ENCODE results near the gene PNPLA2. TPM values are rescaled to one million over a fixed set of nuclear protein-coding genes. Genes with fewer than 3 reads are reported as not detected.

The PNPLA2 gene
- total RNA-seq, 6 experiments from 2014 or later = 33.2 to 97.1 (median 69.6) TPM

- H3K36me3 ChIP-seq = no peaks in the 10 kb centered on the region
- H3K4me3 ChIP-seq = peak overlapping the region in 2 of 3 donors; percentile 54 to 65
- peaks cover 0 to 20% (median 9%) of the 10 kb centered on the region in 4 donors for H3K4me1 ChIP-seq
- no peak for ATAC-seq
- peak in 1 of 3 donors; percentile 58 for DNase-seq
- no peaks in the 10 kb centered on the region for H3K27me3 ChIP-seq
- H3K27ac ChIP-seq = no peak overlapping the region
- intact Hi-C loops (cut with DNase I) = no loop called here
- 56% methylated on average over 9 of the region's 26 CpGs for WGBS (ENCODE audit: insufficient coverage, low coverage, low lambda C conversion rate, missing lambda C conversion rate)
- no peak for TF ChIP-seq CTCF (IDR thresholded peaks at IDR 0.05)
- no peak for TF ChIP-seq POLR2A (IDR thresholded peaks at IDR 0.05)
- H3K9me3 ChIP-seq = no peaks in the 10 kb centered on the region
Observed at GRCh38 chr11:803770-804598, 14.7 kb upstream of the PNPLA2 start.

GRCh38 chr11:804599-804964 is 14.1 kb upstream of the PNPLA2 start:
- intact Hi-C loops (cut with DNase I) = no loop called here
- H3K9me3 ChIP-seq = no peaks in the 10 kb centered on the region
- TF ChIP-seq CTCF (IDR thresholded peaks at IDR 0.05) = no peak
- no peak for TF ChIP-seq POLR2A (IDR thresholded peaks at IDR 0.05)
- peaks cover 0 to 20% (median 9%) of the 10 kb centered on the region in 4 donors for H3K4me1 ChIP-seq
- peak overlapping the region; percentile 50 to 65 (median 54) for H3K4me3 ChIP-seq
- DNase-seq = peak in 1 of 3 donors; percentile 66
- H3K27me3 ChIP-seq = no peaks in the 10 kb centered on the region
- H3K36me3 ChIP-seq = no peaks in the 10 kb centered on the region
- WGBS (ENCODE audit: insufficient coverage, low coverage, low lambda C conversion rate, missing lambda C conversion rate) = 20% methylated on average over 6 of the region's 18 CpGs
- no peak for ATAC-seq
- peak overlapping the region in 1 of 3 donors; percentile 78 for H3K27ac ChIP-seq

- intact Hi-C loops (cut with DNase I) = no loop called here
- Histone ChIP-seq H3K36me3 (peaks cover 0 to 27% (median 0%) of the 10 kb centered on the region in 4 donors), H3K27me3 (no peaks in the 10 kb centered on the region), H3K4me1 (peaks cover 0 to 34% (median 13%) of the 10 kb centered on the region in 4 donors), H3K27ac (peak overlapping the region; percentile 91 to 95 (median 94)), H3K9me3 (no peaks in the 10 kb centered on the region), H3K4me3 (peak overlapping the region; percentile 84 to 100 (median 99))
- no peak for DNase-seq
- 16% methylated on average over 18 of the region's 36 CpGs for WGBS (ENCODE audit: insufficient coverage, low coverage, low lambda C conversion rate, missing lambda C conversion rate)
- ATAC-seq = no peak
- TF ChIP-seq CTCF (IDR thresholded peaks at IDR 0.05) (no peak), POLR2A (IDR thresholded peaks at IDR 0.05) (no peak)
Observed at GRCh38 chr11:808427-809286, 10.1 kb upstream of the PNPLA2 start.

- no peaks in the 10 kb centered on the region for H3K27me3 ChIP-seq
- DNase-seq (peak; percentile 98 to 99 (median 99)), ATAC-seq (peak; percentile 86 to 91 (median 90))
- peaks cover 0 to 28% (median 11%) of the 10 kb centered on the region in 4 donors for H3K4me1 ChIP-seq
- 0% methylated on average over 9 of the region's 81 CpGs for WGBS (ENCODE audit: insufficient coverage, low coverage, low lambda C conversion rate, missing lambda C conversion rate)
- peak within 1 kb of the TSS; percentile 84 to 100 (median 99) for H3K4me3 ChIP-seq
- intact Hi-C loops (cut with DNase I) = no loop called here
- no peaks in the 10 kb centered on the region for H3K9me3 ChIP-seq
- peak within 1 kb of the TSS; percentile 91 to 95 (median 94) for H3K27ac ChIP-seq
- TF ChIP-seq CTCF (IDR thresholded peaks at IDR 0.05) = no peak
- peak; percentile 80 for TF ChIP-seq POLR2A (IDR thresholded peaks at IDR 0.05)
- H3K36me3 ChIP-seq = peaks cover 0 to 29% (median 0%) of the 10 kb centered on the region in 4 donors
Observed at GRCh38 chr11:809287-810039, 9.3 kb upstream of the PNPLA2 start, which contains the start of gene RPLP2. TSS of gene RPLP2 (plus strand) at chr11:809967. CDS start at chr11:810235, 268 bp downstream.
